Gastroesophageal sphincter (tissue), 3 donors: ENCODE results near the gene SMARCA2.

Experiments
- POLR2A ChIP-seq, 2 donors: fragments of 450-650 bp; IDR thresholded peaks; one replicate each; pipeline ENCODE4 v1.6.1; 2017; ENCODE audit warnings: antibody characterized with exemption in 2 of 2, mild to moderate bottlenecking in 2 of 2, moderate library complexity in 1 of 2
- TF ChIP-seq, protein P1 (sequence below), 4 experiments: fragments of 200-600 bp in 2 of 4; fragments of 450-650 bp in 2 of 4; sonication (generic) in 1 of 4; IDR thresholded peaks; one replicate each; pipeline ENCODE4 v1.5.1; 2017 to 2019; ENCODE audit warnings: antibody characterized with exemption in 4 of 4, mild to moderate bottlenecking in 2 of 4, moderate library complexity in 2 of 4

DNA sequence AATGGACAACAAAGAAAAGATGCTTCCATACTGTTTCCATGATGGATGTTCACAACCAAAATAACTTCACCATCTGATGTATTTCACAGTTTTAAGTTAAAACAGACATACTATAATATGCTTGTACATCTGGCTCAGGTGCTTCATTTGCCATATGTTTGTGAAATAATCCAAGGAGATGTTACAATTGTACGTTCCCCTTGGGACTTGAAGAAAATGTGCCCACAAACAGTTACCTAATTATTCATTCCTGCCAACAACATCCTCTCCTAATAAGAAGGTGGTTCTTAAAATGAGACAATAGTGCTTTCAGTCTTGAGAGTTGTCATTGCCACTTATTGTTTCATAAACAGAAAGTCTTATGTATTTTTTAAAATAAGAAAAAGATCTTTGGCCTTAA, 33.1 kb upstream of the SMARCA2 start:
- TF ChIP-seq POLR2A (IDR thresholded peaks at IDR 0.05) = no peak
- TF ChIP-seq, protein P1, sequence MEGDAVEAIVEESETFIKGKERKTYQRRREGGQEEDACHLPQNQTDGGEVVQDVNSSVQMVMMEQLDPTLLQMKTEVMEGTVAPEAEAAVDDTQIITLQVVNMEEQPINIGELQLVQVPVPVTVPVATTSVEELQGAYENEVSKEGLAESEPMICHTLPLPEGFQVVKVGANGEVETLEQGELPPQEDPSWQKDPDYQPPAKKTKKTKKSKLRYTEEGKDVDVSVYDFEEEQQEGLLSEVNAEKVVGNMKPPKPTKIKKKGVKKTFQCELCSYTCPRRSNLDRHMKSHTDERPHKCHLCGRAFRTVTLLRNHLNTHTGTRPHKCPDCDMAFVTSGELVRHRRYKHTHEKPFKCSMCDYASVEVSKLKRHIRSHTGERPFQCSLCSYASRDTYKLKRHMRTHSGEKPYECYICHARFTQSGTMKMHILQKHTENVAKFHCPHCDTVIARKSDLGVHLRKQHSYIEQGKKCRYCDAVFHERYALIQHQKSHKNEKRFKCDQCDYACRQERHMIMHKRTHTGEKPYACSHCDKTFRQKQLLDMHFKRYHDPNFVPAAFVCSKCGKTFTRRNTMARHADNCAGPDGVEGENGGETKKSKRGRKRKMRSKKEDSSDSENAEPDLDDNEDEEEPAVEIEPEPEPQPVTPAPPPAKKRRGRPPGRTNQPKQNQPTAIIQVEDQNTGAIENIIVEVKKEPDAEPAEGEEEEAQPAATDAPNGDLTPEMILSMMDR (IDR thresholded peaks at IDR 0.05) = no peak
